Neural progenitor cell (in vitro differentiated cells): Measurements from ENCODE around the gene CHD6.

Experiments used
- EZH2 ChIP-seq: fragments of 200-600 bp; sonication (generic); IDR thresholded peaks from 2 replicates; pipeline ENCODE4 v1.6.1; 2017; ENCODE audit warnings: antibody characterized with exemption, mild to moderate bottlenecking, moderate library complexity
- EZH2phosphoT487 ChIP-seq: fragments of 200-600 bp; sonication (generic); IDR thresholded peaks from 2 replicates; pipeline ENCODE4 v1.6.1; 2017; ENCODE audit warnings: antibody characterized with exemption
- TF ChIP-seq, protein P1 (sequence below): fragments of 200-600 bp; sonication (generic); IDR thresholded peaks from 2 replicates; pipeline ENCODE4 v1.5.1; 2017; ENCODE audit warnings: antibody characterized with exemption, mild to moderate bottlenecking

- TF ChIP-seq, protein P1, sequence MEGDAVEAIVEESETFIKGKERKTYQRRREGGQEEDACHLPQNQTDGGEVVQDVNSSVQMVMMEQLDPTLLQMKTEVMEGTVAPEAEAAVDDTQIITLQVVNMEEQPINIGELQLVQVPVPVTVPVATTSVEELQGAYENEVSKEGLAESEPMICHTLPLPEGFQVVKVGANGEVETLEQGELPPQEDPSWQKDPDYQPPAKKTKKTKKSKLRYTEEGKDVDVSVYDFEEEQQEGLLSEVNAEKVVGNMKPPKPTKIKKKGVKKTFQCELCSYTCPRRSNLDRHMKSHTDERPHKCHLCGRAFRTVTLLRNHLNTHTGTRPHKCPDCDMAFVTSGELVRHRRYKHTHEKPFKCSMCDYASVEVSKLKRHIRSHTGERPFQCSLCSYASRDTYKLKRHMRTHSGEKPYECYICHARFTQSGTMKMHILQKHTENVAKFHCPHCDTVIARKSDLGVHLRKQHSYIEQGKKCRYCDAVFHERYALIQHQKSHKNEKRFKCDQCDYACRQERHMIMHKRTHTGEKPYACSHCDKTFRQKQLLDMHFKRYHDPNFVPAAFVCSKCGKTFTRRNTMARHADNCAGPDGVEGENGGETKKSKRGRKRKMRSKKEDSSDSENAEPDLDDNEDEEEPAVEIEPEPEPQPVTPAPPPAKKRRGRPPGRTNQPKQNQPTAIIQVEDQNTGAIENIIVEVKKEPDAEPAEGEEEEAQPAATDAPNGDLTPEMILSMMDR: no peak
- TF ChIP-seq EZH2: no peak
- no peak for TF ChIP-seq EZH2phosphoT487
Measured at GRCh38 chr20:41533537-41534136, 84.5 kb downstream of the CHD6 start.
